Fibroblast of mammary gland (primary cell): Measurements from ENCODE around the gene ATCAY.
A peak's percentile ranks its signal among the peaks of the same experiment; 100 is the strongest.
"Not testable (repeated sequence)": the region's sequence is repeated elsewhere in the genome, so short reads cannot be mapped to it uniquely, and the experiment has no call there.

Experiments used
- DNase-seq: peaks from one replicate; pipeline ENCODE4 v3.0.0-alpha.2; 2010; ENCODE audit warnings: low read depth
- H3K4me3 ChIP-seq: 2 replicates; pipeline ENCODE4 v1.5.1; 2011; ENCODE audit warnings: low read depth, mild to moderate bottlenecking, low read length, moderate library complexity; ENCODE audit not compliant: control insufficient read depth
- CTCF ChIP-seq: conservative IDR thresholded peaks from 2 replicates; pipeline ENCODE4 v1.5.1; 2011; ENCODE audit warnings: low read depth, low read length, inconsistent platforms; ENCODE audit not compliant: control insufficient read depth, insufficient read depth

Gene ATCAY

GRCh38 chr19:3932931-3933810 lies 52.7 kb downstream of the ATCAY start, which contains the start of gene NMRK2:
NMRK2 (plus strand) TSS chr19:3933069; CDS start chr19:3933672, 603 bp downstream.
- DNase-seq, result no peak
- TF ChIP-seq CTCF, result no peak
- no peak within 1 kb of the TSS for H3K4me3 ChIP-seq

- no peak for TF ChIP-seq CTCF
- no peak overlapping the region for H3K4me3 ChIP-seq
- no peak for DNase-seq
Measured at GRCh38 chr19:3936506-3937442, 56.3 kb downstream of the ATCAY start.

GRCh38 chr19:3938300-3938950 lies 57.9 kb downstream of the ATCAY start:
- H3K4me3 ChIP-seq, DNase-seq: not testable (repeated sequence)

GRCh38 chr19:3942790-3943409 lies 62.4 kb downstream of the ATCAY start:
- H3K4me3 ChIP-seq, result no peak overlapping the region
- DNase-seq, result no peak
- no peak for TF ChIP-seq CTCF

- no peak for TF ChIP-seq CTCF
- no peak for DNase-seq
Measured at GRCh38 chr19:3944018-3944721, 63.7 kb downstream of the ATCAY start.

GRCh38 chr19:3945838-3946237 lies 65.4 kb downstream of the ATCAY start:
- H3K4me3 ChIP-seq, result no peak overlapping the region
- peak; percentile 64 for DNase-seq
- TF ChIP-seq CTCF, result no peak

More at GRCh38 chr19:3944018-3944721, 63.7 kb downstream of the ATCAY start:
- no peak overlapping the region for H3K4me3 ChIP-seq

- not testable (repeated sequence) for H3K4me3 ChIP-seq, DNase-seq
Measured at GRCh38 chr19:3947316-3947933, 66.9 kb downstream of the ATCAY start.
